Activated CD4-positive, alpha-beta memory T cell treated with anti-CD3 and anti-CD28 coated beads, Interleukin-2, amount 10 ng/mL, durations not matched to agents 7 days and 5 days (primary cell): ENCODE data around the gene VAV3. TPM values are rescaled to one million over a fixed set of nuclear protein-coding genes. Genes with fewer than 3 reads are reported as not detected.

Experiments used
- CTCF ChIA-PET: fragments of 350-600 bp; sonication (Branson Sonifier 250); formaldehyde crosslinking; loops from one replicate; lab custom pipeline; 2021; ENCODE audit warnings: antibody characterized with exemption, inconsistent platforms; lab: Charles Lee
- POLR2A ChIA-PET: fragments of 350-600 bp; sonication (Branson Sonifier 250); formaldehyde crosslinking; loops from one replicate; lab custom pipeline; 2021; ENCODE audit warnings: antibody characterized with exemption; lab: Charles Lee
- DNase-seq: peaks from one replicate; pipeline ENCODE4 v3.0.0-alpha.2; 2020
- H3K27ac Mint-ChIP-seq: one replicate; pipeline ENCODE4 v1.8.0; 2021; ENCODE audit warnings: mild to moderate bottlenecking, mixed read lengths
- H3K27me3 Mint-ChIP-seq: one replicate; pipeline ENCODE4 v1.8.0; 2021; ENCODE audit warnings: mixed read lengths
- H3K36me3 Mint-ChIP-seq: one replicate; pipeline ENCODE4 v1.8.0; 2021; ENCODE audit warnings: low read depth, mixed read lengths
- H3K4me1 Mint-ChIP-seq: one replicate; pipeline ENCODE4 v1.8.0; 2021; ENCODE audit warnings: mixed read lengths
- H3K4me3 Mint-ChIP-seq: one replicate; pipeline ENCODE4 v1.8.0; 2021; ENCODE audit warnings: mild to moderate bottlenecking, mixed read lengths
- H3K9me3 Mint-ChIP-seq: one replicate; pipeline ENCODE4 v1.8.0; 2021; ENCODE audit warnings: mixed read lengths
- total RNA-seq, 2 experiments: library from RNA; stranded (reverse); gene quantifications; one replicate each; pipeline ENCODE4 v1.2.3, GENCODE V29; 2021

The VAV3 gene
- total RNA-seq, 2 experiments from 2014 or later = 2.0 to 2.3 TPM

DNA sequence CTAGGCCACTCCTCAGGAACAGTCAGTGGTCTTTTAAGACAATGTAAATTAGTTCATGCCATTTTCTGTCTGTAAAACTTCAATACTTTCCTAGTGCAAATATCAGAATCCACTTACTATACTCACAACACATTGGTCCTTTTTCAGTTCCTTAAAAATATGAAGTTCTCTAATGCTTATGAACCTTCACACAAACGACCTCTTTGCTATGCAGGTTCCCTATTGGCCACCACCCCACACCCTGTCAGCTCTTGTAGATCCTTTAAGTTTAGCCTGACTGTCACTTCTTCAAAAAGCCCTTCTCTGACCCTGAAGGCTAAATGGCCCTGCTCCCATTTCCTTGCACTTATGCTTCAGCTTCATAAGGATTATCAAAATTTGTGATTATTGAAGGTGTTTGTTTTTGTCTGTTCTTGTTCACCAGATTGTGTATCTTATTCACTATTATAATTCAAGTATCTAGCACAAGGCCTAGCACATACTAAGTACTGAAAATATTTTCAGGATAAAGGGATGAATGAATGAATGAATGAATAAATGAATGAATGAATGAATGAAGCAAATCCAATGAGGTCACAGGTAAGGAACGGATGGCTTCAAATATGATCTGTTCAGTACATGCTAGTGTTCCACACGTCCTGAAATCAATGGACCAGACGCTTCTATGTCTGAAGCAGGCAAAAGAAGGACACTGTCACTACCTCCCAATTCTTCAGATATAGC, 373.9 kb downstream of the VAV3 start:
- Mint-ChIP-seq H3K36me3 (no peaks in the 10 kb centered on the region), H3K9me3 (no peaks in the 10 kb centered on the region), H3K27me3 (no peaks in the 10 kb centered on the region), H3K4me3 (no peak overlapping the region), H3K27ac (no peak overlapping the region), H3K4me1 (peaks cover 13% of the 10 kb centered on the region)
- CTCF ChIA-PET = no interaction called here
- DNase-seq = no peak
- POLR2A ChIA-PET = no interaction called here

DNA sequence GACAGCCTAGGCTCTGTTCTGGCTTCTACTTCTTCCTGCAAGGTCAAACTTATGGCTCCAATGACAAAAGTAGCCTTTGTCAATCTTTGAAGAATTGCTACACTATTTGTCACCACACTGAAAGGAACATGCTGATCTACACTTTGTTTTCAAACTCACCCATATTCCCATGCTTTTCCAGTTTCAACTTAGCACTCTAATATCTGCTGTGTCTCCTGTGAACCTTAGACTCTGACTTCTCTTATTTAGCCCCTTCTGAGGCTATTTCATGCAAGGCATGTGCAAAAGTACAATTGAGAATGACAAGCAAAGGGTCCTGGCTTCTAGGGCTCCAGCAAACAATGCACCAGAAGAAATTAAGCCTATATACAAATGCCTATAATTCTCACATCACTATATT, 374.9 kb downstream of the VAV3 start:
- Mint-ChIP-seq H3K4me3 (no peak overlapping the region), H3K4me1 (peaks cover 13% of the 10 kb centered on the region), H3K27me3 (no peaks in the 10 kb centered on the region), H3K9me3 (no peaks in the 10 kb centered on the region), H3K27ac (no peak overlapping the region), H3K36me3 (no peaks in the 10 kb centered on the region)
- ChIA-PET CTCF (no interaction called here), POLR2A (no interaction called here)
- no peak for DNase-seq

DNA sequence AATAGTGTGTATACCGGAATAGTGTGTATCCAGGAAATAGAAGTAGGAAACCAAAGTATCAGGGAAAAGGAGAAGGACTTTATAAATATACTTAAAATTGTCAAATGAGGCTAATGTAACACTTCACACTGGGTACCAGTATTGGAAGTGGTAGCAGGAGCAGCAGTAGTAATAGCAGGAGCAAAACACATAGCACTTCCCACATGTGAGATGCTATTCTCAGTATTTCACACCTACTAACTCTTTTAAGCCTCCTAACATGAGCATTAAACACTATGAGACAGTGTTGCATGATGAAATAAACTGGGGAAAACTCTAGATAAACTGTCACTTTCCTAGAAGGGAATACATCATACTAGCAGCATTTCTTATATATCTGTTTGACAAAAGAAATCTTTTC, 376.7 kb downstream of the VAV3 start:
- Mint-ChIP-seq H3K9me3 (no peaks in the 10 kb centered on the region), H3K4me1 (peaks cover under 1% of the 10 kb centered on the region), H3K4me3 (no peak overlapping the region), H3K27ac (no peak overlapping the region), H3K27me3 (no peaks in the 10 kb centered on the region), H3K36me3 (no peaks in the 10 kb centered on the region)
- ChIA-PET POLR2A (no interaction called here), CTCF (no interaction called here)
- no peak for DNase-seq

DNA sequence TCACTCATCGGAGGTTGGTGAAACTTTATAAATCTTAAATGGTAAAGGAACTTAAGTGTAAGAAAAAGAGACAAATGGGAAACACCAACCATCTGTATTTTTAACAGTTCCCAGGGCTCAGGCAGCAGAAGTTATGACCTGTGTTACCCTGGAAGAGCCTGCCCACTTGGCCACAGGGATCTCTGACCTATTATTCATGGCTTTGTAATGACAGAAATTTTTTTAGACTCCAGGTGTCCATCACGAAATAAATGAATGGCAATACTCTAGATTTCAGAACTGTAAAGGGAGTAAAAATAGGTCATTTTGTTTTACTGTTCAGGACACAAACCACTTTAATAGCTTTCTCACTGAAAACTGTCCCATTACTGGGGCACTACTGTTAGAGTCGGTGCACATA, 389.8 kb downstream of the VAV3 start:
- H3K27ac Mint-ChIP-seq = no peak overlapping the region
- POLR2A ChIA-PET = no interaction called here

DNA sequence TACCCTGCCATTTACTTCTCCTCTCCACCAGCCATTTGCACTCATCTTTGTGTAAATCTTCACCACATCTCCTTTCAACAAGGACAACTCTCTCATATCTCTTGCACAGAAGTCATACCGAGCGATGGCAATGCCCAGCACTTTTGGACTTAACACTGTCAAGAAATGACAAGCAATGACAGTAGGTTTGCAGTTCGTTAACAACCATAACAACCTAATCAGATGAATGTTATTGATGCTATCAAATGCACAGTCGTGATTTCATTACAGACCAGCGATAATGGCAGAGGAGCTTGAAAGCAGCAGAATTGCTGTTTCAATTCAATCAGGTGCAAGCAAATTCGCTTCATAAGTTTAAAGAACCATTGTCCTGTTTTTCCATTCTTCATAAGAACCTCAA, 390.9 kb downstream of the VAV3 start:
- CTCF ChIA-PET = no interaction called here
- POLR2A ChIA-PET = no interaction called here
- Mint-ChIP-seq H3K27ac (no peak overlapping the region), H3K27me3 (no peaks in the 10 kb centered on the region), H3K36me3 (no peaks in the 10 kb centered on the region), H3K4me3 (no peak overlapping the region), H3K4me1 (no peaks in the 10 kb centered on the region), H3K9me3 (no peaks in the 10 kb centered on the region)
- DNase-seq = no peak

More for the DNA sequence above, 389.8 kb downstream of the VAV3 start:
- Mint-ChIP-seq H3K27me3 (no peaks in the 10 kb centered on the region), H3K9me3 (no peaks in the 10 kb centered on the region), H3K4me3 (no peak overlapping the region), H3K36me3 (no peaks in the 10 kb centered on the region), H3K4me1 (no peaks in the 10 kb centered on the region)
- DNase-seq = no peak
- CTCF ChIA-PET = no interaction called here

DNA sequence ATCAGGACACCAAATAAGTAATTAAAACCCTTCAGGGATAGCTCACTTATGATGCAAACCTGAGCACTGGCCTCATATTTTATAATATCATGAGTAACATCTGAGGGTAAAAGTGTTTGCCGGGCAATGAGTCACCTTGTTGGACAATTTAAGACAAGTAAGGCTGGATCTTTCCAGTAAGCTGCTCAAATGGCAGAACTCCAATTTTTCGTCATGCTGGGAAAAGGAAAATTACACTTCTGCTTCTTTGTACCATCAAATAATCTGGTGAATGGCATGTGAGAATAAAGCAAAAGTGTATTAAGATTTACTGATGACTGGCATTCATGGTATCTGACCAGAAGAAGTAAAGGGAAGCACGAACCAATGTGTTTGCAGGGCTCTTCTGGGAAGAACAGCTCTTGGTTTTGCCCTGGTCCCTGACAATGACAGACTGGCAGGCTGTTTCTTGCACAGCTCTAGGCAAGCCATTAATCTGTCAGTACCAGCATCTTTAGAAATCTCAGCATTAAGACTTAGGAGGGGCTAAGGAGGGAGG, 392.2 kb downstream of the VAV3 start:
- Mint-ChIP-seq H3K4me1 (no peaks in the 10 kb centered on the region), H3K9me3 (no peaks in the 10 kb centered on the region), H3K27me3 (no peaks in the 10 kb centered on the region), H3K36me3 (no peaks in the 10 kb centered on the region), H3K4me3 (no peak overlapping the region), H3K27ac (no peak overlapping the region)
- ChIA-PET POLR2A (no interaction called here), CTCF (no interaction called here)
- no peak for DNase-seq

DNA sequence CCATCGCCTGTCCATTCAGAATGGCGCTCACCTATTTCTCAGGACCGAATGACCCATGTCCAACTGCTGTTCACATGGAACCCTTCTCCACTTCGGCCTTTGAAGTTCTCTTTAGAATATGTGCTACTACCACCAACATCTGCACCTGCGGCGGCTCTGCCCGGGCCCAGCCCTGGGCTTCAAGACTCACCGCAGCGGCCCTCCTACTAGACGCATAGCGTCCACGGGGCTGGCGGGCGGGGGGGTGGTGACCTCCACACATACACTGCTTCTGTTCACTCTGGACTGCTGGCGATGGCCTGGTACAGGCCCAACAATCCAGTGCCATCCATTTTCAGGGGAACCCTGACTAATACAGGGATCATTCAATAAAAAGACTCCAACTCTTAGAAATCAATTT, 394.2 kb downstream of the VAV3 start:
- POLR2A ChIA-PET = no interaction called here
- Mint-ChIP-seq H3K27me3 (no peaks in the 10 kb centered on the region), H3K27ac (no peak overlapping the region), H3K4me3 (no peak overlapping the region), H3K9me3 (no peaks in the 10 kb centered on the region), H3K36me3 (no peaks in the 10 kb centered on the region), H3K4me1 (no peaks in the 10 kb centered on the region)
- CTCF ChIA-PET = no interaction called here
- no peak for DNase-seq

DNA sequence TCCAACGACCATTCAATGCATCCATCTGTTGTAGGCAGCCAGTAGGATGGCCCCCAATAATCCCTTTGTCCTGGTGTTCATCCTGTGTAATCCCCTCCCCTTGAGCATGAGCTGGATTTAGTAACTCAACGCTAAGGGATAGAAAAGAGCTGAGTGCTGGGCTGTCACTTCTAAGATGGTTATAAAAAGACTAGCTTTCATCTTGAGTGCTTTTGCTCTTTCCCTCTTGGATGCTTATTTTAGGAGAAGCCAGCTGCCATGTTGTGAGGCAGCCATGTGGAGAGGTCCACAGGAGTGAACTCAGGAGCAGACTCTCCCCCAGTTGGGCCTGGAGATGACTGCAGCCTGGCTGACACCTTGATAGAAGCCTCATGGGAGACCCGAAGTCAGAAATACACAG, 401.5 kb downstream of the VAV3 start:
- H3K4me1 Mint-ChIP-seq = no peaks in the 10 kb centered on the region
- H3K36me3 Mint-ChIP-seq = no peaks in the 10 kb centered on the region
- no peak overlapping the region for H3K4me3 Mint-ChIP-seq
- no peaks in the 10 kb centered on the region for H3K27me3 Mint-ChIP-seq
- H3K9me3 Mint-ChIP-seq = no peaks in the 10 kb centered on the region
- CTCF ChIA-PET = no interaction called here
- H3K27ac Mint-ChIP-seq = no peak overlapping the region
- POLR2A ChIA-PET = no interaction called here
- DNase-seq = no peak

DNA sequence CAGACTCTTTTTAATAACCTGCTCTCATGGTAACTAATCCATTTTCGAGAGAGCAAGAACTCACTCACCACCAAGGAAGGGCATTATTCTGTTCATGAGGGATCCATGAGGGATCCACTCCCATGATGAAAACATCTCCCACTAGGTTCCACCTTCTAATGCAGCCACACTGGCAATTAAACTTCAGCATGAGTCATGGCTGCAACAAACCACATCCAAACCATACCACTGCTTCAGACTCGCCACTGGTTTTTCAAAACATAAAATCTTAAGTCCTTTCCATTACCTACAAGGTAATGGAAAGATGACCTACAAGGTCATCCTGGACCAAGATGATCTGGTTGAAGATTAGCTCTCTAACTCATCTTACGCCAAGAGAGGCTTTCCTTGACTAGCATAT, 405.1 kb downstream of the VAV3 start:
- Mint-ChIP-seq H3K4me3 (no peak overlapping the region), H3K4me1 (no peaks in the 10 kb centered on the region), H3K36me3 (no peaks in the 10 kb centered on the region), H3K27ac (no peak overlapping the region), H3K27me3 (no peaks in the 10 kb centered on the region), H3K9me3 (no peaks in the 10 kb centered on the region)
- ChIA-PET POLR2A (no interaction called here), CTCF (no interaction called here)
- no peak for DNase-seq

DNA sequence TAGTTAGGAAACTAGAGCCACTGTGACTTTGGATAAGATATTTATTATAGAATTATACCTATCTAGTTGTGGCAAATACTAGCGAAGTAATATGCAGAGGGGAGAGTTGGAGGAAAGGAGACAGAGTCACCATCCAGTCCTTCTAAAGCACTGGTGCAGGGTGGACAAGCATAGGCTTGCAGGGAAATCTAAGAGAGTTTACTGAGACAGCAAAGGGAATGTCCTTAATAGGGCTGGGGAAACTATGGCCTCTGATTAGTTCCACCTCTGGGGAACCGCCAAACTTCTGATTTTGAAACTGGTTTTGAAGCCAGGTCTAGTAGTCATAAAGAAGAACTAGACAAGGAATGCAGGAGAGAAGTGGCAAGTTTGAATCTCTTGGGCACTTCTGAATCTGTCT, 407.9 kb downstream of the VAV3 start:
- H3K4me1 Mint-ChIP-seq = no peaks in the 10 kb centered on the region
- no peak overlapping the region for H3K27ac Mint-ChIP-seq
- ChIA-PET POLR2A (no interaction called here), CTCF (no interaction called here)
- no peaks in the 10 kb centered on the region for H3K36me3 Mint-ChIP-seq
- no peak for DNase-seq
- no peak overlapping the region for H3K4me3 Mint-ChIP-seq
- H3K9me3 Mint-ChIP-seq = no peaks in the 10 kb centered on the region
- H3K27me3 Mint-ChIP-seq = no peaks in the 10 kb centered on the region

DNA sequence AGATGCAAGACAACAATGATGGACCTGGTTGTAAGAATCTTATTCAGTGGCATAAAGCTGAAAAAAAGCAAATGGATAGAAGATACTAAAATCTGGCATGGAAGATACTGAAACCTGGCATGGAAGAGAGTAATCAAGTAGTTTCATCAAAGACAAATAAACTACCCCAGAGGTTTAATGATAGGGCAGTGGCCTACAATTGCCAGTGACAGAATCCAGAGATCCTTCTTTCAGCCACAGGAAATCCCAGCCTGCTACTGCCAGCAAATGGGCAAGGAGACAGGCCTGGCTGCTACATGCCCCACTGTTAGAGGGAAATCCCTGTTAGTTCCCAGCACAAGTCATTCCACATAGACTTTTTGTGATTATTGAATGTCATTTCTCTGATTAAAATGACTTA, 409.4 kb downstream of the VAV3 start:
- POLR2A ChIA-PET = no interaction called here
- DNase-seq = no peak
- no peak overlapping the region for H3K4me3 Mint-ChIP-seq
- no peaks in the 10 kb centered on the region for H3K36me3 Mint-ChIP-seq
- no peaks in the 10 kb centered on the region for H3K4me1 Mint-ChIP-seq
- CTCF ChIA-PET = no interaction called here
- no peaks in the 10 kb centered on the region for H3K9me3 Mint-ChIP-seq
- no peaks in the 10 kb centered on the region for H3K27me3 Mint-ChIP-seq
- no peak overlapping the region for H3K27ac Mint-ChIP-seq

DNA sequence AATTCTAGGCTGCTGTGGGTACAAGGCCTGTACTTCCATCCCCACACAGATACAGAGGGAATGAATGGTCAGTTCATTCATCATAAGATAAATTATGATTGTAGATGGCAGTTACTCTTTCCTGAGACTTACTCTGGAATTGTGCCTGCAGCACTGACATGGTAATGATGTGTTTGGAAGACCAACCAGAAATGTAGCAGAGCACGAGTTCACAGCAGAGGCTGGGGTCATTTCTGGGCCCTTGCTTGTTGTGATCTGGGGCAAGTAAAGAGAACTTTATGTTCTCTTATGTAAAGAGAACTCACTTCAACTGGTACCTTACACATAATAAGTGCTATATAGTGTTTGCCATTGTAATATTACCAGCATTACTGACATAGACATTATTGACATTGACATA, 412.2 kb downstream of the VAV3 start:
- ChIA-PET POLR2A (no interaction called here), CTCF (no interaction called here)
- no peak for DNase-seq
- no peak overlapping the region for H3K27ac Mint-ChIP-seq
- no peaks in the 10 kb centered on the region for H3K4me1 Mint-ChIP-seq
- H3K9me3 Mint-ChIP-seq = no peaks in the 10 kb centered on the region
- no peaks in the 10 kb centered on the region for H3K27me3 Mint-ChIP-seq
- no peaks in the 10 kb centered on the region for H3K36me3 Mint-ChIP-seq
- H3K4me3 Mint-ChIP-seq = no peak overlapping the region

DNA sequence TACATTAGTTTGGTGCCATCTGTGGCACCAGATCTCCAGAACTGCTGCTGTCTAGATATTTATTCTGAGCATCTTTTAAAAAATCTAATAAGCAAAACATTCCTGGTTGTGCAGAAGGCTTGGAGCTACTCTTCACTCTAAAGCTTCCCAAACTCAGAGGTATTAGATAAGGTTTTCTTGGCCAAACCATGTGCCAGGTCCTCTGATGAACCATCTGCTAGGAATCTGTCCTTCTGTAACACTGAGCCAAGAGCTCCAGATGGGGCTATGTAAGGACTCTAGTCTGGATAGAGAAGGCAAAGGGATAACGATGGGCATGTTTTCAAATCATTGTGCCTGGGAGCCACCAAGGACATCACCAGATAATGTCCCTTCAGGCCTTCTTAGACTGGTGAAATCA, 413.5 kb downstream of the VAV3 start:
- H3K36me3 Mint-ChIP-seq = no peaks in the 10 kb centered on the region
- H3K4me1 Mint-ChIP-seq = no peaks in the 10 kb centered on the region
- H3K9me3 Mint-ChIP-seq = no peaks in the 10 kb centered on the region
- ChIA-PET CTCF (no interaction called here), POLR2A (no interaction called here)
- H3K27me3 Mint-ChIP-seq = no peaks in the 10 kb centered on the region
- no peak overlapping the region for H3K4me3 Mint-ChIP-seq
- no peak for DNase-seq
- no peak overlapping the region for H3K27ac Mint-ChIP-seq

DNA sequence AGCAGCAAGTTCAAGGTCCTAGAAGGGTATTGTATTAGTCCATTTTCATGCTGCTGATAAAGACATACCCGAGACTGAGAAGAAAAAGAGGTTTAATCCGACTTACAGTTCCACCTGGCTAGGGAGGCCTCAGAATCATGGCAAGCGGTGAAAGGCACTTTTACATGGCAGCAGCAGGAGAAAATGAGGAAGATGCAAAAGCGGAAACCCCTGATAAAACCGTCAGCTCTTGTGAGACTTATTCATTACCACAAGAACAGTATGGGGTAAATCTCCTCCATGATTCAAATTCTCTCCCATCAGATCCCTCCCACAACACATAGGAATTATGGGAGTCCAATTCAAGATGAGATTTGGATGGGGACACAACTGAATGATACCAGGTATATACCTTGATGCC, 414.6 kb downstream of the VAV3 start:
- Mint-ChIP-seq H3K27ac (no peak overlapping the region), H3K9me3 (no peaks in the 10 kb centered on the region), H3K4me1 (no peaks in the 10 kb centered on the region), H3K4me3 (no peak overlapping the region), H3K27me3 (no peaks in the 10 kb centered on the region), H3K36me3 (no peaks in the 10 kb centered on the region)
- DNase-seq = no peak
- ChIA-PET CTCF (no interaction called here), POLR2A (no interaction called here)
